ENCODE results near the gene HOXA5. TPM values are rescaled to one million over a fixed set of nuclear protein-coding genes. Genes with fewer than 3 reads are reported as not detected.
A peak's percentile ranks its signal among the peaks of the same experiment; 100 is the strongest.

HOXA5 gene
- polyA plus RNA-seq, 3 donors = 63.4 to 76.9 (median 64.7) TPM

DNA sequence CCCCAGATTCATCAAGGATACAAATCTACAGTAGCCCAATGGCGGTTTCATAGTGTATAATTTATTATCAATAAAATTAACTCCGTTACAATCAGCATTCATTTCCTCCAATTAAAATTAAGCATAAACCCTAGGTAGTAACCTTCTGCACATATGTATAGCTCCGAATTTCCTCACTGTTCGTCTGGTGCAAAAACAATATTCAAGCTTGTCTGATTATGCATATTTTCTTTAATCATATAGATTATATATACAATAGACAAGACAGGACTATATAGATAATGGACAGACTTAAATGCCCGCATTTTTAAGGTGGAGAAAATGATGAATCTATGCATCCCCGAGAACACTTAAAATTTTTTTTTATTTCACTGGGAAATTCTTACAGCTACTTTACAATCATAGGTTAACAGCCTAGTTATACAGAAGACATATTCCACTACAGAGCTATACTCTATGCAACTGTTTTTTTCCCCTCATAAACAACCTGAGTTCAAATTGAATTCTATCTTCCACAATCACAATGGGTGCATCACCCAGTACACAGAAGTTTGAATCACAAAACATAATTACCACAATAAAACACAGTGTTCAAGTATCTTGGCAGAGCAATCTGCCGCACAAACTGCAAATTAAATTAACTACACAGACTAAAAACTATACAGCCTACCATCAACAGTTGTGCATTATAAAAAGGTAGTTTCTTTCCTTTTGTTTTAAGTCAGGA, 19.2 kb upstream of the HOXA5 start:
- no peak for DNase-seq

DNA sequence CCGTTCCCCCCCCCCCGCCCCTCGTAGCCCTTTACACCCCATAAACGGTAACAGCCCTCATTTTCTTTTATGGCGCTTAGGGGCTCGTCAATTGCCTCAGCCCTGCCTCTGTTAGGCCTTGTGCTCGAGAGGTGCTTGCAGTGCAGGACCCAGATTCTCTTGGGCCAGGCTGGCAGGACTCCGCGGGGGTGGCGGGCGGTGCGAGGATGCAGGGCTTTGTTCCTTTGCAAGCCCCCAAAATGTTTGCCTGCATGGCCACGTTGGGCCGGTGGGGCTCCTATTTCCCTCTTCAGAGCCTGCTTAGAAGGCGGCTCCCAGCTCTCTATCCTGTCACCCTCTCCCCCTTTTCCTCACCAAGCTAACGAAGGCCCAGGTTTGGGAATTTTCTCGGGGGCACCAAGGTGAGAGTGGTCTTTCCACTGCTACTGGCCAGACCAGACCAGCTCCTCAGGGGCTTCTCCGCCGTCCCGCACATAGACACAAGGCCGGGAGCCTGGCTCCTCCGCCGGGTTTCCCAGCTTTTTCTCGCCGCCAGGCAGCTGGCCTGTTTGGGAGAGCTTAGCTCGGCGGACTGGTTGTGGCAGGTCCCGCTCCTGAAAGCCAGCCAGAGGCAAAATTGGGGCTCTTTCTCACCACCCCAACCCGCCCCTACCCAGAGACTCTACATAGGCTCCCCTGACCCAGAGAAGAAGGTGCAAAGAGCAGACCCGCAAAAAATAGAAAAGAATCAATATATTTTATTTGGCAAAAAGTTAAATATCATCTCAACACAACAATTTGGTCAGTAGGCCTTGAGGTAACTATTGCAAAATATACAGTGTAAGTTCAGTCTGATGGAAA, 18.5 kb upstream of the HOXA5 start:
- no peak for DNase-seq

DNA sequence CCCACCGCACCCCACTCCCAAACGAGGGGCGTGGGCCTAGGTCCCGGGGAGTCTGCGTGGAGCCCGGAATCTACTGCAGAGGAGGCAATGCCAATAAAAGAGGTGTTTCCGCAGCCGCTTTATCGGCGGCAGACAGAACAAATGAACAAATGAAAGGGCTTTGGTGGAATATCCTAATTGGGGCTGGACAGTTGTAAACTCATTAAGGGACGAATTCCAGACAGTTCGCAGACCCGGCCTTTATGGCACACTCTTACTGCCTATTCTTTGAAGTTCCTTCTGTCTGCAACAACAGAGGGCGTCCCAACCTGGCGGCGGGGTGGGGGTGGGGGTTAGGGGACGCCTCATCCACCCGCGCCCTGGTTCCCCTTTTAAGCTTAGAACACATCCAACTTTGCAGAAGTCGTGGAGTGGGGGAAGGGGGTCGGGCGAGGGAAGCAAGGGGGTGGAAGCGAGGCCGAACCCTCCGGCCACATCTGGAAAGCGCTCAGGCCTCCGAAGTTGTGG, 17.8 kb upstream of the HOXA5 start:
- DNase-seq = no peak

DNA sequence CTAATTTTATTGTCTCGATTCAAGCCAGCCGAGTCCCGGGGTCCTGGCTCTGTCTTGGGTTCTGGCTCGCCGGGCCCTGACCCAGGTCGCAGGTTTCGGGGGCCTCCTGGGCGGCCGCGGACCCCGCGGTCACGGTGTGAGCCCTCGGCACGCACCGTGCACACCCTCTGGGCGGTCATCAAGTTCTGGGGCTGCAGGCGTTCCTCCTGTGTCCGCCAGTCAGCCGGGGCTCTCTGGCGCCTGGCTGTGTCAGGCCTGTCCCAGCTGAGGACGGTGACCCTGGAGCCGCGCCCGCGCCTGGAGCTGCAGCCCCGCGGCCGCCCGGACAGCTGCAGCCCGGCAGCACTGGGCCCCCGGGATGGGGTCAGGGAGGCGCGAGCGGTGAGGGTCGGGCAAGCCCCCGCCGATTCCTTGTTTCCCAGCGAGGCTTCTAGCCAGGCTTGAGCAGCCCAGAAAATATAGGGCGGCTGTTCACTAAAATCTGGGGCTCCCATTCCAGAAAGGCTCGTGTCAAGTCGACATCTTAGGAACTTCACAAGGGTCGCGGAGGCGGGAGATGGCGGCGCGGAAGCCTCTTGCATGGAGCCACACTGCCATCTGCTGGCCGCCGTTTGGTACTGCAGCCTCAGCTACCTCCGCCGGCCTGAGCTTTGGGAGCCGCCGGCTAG, 17.2 kb upstream of the HOXA5 start:
- peak; percentile 94 for DNase-seq

DNA sequence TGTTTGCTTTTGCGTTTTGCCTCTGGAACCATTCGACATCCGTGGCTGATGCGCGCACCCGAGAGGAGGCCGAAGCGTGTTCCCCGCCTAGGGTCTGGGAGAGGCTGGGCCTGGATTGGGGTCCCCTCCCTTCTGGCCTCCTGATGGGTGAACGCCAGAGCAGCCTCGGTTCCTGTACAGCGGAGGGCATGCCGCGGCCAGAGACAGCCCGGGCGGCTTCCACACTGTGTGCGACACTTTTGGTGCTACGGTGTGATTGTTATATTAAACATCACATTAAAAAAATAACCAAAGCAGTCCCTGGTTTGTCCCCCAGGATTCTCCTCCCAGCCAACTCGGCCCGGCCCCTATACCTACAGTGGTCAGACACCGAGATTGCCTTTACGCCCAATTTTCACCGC, 16.7 kb upstream of the HOXA5 start:
- DNase-seq = no peak

DNA sequence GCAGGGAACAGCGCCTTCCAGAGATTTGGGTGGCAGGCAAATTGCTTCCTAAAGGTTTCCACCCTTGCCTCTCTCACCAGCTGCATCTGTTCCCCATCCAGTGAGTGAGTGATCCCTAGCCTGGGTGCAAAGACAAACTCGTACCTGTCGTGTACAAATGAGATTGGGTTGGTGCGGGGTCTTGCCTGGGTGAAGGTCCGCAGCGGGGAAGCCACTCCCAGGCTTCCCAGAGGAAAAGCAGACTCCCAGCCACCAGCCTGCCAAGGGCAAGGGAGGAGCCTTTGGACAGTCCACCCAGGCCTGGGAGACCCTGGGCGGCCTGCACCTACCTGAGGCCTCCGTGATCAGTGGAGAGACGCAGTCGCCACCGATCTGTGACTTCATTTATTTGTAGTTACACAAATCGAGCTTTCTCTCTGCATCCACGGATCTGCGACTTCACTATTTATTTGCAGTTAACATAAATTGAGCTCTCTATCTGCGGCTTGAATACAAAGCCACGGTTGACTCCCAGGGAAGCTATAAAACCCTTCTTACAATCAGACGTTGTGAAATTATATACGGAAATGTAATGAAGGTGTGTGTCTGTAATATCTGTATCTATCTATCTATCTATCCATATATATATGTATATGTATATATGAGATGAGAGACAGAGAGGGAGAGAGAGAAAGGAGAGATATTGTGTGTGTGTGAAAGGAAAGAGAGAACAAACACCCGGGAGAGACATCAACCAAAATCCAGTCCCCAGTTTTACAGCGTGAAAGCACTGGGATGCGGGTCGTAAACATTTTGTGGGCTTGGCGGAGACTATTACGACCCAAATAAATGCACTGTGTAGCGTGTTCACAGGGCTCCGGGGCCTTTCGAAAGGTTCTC, 16.0 kb upstream of the HOXA5 start:
- no peak for DNase-seq

DNA sequence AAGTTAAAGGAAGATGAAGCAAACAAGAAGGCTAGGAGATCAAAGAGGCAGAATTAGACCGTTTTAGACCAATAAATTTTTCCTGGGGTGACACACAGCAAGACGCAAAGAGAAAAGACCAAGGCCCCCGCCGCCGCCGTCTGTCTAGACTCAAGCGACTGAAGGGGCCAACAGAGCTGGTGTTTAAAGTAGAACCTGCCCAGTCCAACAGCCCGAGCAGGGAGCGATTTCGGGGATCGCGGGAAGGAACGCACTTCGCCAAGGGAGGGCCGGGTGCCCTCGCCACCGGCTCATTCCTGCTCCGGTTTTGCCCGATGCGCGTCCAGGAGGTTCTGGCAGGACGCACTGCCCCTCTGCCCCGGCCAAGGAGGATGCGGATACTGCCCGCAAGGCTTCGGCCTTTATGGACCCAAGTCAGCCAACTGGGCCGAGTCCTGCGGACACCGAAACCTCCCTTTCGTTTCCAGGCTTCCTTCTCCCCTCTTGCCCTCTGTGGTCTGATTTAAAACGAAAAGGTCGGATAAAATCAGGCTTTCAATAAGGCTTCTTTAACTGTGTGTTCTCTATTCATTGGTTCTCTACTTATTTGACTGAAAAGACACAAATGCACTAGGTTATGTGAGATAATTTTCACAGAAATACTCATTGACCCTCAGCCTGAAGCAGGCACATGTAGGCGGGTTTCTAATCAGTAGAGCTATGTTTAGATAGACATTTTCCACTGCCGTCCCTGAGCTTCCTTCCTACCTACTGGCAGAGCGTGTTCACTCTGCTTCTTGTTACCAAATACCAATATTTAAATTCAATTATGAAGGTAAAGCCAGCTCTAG, 15.2 kb upstream of the HOXA5 start:
- no peak for DNase-seq

DNA sequence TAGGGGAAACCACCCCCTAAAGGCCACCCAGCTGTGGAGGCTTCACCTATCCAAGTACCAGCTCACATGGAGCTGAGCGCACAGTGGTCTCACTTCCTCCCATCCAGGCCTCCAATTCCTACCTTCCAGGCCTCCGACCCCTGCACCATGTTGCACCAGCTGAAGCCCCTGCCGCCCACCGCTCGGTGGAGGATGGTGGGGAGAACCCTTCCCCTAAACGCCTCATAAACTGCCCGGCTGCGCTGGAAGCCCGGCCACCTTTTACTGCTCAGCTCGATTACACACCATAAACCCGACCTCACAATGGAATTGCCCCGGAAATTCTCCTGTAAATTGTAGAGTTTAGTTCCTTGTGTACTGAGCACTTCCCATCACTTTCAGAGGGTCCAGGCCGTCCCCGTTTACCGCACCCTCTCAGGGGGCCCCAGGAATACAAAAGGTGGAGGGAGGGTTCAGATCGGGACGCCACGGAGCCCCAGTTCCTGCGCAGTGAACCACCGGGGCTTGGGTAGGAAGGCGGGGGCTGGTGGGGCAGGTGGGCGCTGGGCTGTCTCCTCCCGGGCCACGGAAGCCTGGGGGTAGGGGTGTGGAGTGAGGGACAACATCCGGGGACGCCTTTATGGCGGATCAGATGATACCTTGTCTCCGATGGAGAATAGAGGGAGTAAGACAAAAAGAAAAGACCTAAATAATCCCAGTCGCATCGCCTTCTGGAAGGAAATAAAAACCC, 14.4 kb upstream of the HOXA5 start:
- no peak for DNase-seq

DNA sequence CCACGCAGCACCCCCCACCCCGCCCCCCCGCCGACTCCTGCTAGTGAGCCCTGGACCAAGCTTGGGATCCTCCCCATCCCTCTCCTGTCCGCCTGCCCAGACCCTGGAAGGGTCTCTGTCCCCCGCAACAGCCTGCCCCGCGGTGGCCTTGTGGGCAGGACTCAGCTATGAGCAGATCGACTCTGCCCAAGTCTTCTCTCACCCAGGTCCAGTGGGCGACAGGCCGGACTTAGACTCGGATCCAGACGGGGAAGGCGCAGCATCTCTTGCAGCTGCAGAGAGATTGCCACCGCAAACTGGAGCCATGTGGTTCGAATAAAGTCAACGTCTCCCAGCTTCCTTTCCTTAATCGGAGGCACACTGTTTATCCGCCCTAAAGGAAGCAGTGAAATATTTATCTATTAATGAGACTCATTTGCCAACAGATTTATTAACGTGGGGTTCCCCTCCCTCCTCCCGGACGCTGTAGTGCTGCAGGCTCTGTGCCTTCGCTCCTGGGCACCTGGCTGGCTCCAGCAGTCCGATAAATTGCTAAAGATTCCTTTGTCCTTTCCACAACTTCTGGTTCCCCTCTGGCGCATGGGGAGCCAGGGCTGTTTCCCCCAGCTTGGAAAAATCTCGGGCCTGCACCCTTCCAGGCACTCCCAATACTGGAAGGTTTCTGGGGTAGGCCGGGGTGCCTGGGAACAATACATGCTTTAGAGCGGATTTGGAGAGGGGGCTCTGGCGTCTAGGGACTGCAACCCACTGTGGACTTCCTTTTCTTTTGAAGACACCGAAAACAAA, 13.6 kb upstream of the HOXA5 start:
- DNase-seq = no peak

DNA sequence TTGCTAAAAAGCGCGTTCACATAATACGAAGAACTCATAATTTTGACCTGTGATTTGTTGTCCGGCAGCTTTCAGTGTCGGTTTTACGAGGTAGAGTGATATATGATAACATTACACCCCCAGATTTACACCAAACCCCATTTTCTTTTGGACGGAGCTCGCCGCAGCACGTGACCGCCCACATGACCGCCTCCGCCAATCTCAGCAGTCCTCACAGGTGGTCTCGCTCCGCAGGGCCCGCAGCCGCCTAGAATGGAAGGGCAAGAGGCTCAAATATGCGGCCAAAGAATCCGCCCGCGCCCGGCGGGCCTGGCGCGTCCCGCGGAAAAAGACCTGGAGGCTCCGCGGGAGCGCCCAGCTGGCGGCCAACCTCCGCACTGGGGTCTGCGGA, 13.0 kb upstream of the HOXA5 start, which contains the start of gene HOXA7:
HOXA7 (minus strand) TSS at position 168 of the 391 bp plus-strand sequence; CDS start at position 38, 130 bp downstream.
- DNase-seq = peak; percentile 94

DNA sequence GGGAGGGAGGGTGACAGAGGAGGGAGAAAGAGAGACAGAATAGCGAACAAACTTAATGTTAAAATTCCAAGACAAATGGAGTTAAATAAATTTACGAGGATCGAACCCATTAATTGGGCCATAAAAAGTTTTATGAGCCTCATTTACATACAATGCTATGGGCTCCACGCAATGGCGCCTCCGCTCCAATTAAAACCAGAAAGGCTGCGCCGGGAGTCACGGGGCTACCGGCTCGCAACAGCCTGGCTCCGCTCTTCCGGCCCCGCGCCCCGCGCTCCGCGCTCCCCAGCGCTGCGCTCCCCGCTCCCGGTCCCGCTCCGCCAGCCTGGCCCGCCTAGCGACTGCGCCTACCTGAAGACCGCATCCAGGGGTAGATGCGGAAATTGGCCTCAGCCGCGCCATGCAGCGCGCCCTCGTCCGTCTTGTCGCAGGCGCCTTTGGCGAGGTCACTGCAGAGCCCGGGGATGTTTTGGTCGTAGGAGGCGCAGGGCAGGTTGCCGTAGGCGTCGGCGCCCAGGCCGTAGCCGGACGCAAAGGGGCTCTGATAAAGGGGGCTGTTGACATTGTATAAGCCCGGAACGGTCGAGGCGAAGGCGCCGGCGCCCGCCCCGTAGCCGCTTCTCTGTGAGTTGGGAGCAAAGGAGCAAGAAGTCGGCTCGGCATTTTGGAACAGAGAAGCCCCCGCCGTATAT, 12.5 kb upstream of the HOXA5 start:
- DNase-seq = no peak

DNA sequence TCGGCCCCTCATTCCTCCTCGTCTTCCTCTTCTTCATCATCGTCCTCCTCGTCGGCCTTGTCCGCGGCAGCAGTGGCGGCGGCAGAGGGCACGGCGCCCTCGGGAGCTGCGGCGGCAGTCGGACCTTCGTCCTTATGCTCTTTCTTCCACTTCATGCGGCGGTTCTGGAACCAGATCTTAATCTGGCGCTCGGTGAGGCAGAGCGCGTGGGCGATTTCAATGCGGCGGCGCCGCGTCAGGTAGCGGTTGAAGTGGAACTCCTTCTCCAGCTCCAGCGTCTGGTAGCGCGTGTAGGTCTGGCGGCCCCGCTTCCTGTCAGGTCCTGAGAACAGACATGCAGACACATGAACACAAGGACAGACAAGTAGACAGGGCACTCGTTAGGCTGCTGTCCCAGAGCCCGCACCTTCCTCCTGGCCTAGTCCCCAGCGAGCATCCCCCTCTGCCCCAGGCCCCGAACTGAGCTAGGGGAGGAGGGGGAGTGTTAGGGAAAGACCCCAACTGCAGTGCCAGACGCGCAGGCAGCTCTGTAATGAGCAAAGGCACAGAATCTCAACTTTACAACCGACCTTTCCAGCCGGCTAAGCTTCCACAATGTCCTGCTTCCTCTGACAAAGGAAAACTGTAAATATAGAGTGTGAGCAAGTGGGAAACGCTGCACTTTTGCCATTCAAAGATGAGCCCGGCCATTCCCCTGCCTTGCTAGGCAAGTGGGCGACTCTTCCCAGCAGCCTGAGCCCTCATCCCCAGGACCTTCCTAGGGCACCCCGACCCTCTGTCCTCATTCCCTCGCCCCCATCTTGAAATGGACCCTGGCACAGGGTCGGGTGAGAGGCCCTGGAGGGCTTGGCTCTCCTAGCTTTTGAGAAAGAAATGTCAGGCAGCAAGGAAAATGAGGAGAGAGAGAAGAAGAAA, 11.7 kb upstream of the HOXA5 start:
- no peak for DNase-seq

DNA sequence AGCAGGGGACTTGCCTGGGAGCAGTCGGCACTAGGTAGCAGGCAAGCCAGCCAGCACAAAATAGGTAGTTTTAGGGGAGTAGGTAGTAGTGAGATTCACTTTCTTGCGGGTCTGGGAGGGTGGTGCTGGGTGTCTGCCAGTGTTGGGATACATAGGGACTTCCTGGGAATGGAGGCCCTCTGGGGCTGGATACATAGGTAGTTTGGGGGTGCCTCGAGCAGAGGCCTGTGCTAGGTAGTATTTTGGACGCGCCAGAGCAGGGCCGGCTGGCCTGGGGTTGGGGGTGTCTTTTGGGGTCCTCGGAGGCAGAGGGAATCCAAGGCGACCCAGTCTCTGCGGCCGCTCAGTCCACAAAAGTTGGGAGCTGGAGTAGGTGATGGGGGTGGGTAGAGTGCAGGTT, 10.9 kb upstream of the HOXA5 start:
- no peak for DNase-seq

DNA sequence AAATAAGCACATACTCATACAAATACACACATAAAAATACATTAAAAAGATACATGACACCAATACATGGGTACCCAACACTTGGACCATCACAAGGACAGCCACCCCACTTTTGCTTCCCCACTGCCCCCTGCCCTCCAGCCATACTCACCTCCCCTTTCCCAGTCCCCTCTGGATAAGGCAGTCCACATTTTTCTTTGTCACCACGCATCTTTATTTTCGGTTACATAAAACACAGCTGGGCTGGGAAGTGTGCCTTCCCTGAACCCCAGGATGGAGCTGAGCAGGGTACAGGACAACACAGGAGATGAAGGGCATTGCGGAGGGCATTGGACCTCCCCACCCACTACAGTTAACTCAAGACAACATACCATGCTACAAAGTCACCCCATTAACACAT, 10.0 kb upstream of the HOXA5 start:
- no peak for DNase-seq

DNA sequence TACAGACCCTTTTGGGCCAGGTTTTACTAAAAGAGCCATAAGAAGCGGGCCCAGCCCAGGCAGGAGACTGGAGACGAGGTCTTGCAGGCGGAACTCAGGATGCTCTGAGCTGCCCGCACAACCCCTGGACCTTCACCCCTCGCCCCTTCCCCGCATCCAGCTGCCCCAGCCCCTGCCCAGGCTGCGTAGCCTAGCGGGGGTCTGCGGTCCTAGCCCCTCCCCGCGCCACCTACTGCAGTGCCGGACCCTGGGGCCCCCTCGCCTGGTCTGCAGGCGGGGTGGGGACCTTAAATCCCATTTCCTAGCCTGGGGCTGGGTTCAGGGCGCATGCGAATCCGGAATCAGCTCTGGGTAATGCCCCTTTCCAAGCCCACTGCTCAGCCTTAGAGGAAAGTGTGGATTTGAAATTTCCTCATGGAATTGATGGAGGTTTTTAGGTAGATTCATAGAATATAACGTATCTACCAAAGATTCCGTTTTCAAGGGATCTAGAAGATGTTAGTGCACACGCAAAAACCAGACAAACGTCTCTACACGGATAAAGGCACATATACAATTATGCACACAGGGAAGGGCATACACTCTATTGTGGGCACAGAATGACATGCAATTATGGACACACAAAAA, 9.4 kb upstream of the HOXA5 start:
- DNase-seq = no peak

DNA sequence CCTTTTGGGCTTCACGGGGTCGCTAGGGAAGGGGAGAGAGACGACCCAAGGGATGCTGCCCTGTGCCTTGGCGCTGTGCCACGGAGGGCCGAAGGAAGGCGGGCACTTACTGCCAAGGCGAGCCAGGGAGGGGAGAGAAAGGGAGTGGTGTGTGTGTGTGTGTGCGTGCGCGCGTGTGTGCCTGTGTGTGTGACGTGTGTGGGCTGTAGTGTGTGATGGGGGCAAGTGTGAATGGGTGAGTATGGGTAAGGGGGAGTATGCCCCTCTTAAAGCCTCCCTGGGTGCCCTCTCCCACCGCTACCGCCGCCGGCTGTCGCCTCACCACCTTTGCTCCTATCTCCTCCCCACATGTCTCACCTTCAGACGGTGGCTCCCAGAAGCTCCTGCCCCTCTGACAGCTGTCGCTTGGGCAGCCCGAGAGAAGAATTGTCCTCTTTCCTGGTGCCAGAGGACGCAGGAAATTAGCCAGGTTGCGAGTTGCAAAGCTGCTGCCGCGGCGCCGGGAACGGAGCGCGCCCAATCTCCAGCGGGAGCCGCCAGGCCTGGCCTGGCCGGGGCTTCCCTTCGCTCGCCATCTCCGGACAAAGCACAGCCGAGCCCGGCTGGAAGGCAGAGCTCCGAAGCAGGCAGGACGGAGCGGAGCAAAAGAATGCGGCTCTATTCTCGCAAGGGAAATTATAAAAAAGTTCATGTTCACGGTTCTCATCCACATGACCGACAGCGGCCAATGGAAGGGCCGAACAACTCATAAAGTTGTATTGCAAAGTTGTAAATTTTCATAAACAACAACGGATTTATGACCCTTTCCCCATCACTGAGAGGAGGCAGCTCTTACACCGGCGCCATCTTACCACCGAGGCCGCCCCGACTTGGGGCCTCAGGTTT, 8.7 kb upstream of the HOXA5 start, which contains the start of gene HOXA3:
HOXA3 (minus strand) TSS at position 653 of the 885 bp plus-strand sequence. CDS start 41,943 bp downstream, outside the sequence.
- peak; percentile 95 for DNase-seq

Data from renal pelvis (tissue), 4 donors.